ENCODE measurements around the gene GGN. TPM values are rescaled to one million over a fixed set of nuclear protein-coding genes. Genes with fewer than 3 reads are reported as not detected.

The GGN gene
- total and polyA plus RNA-seq, 2 of the 13 experiments (the other 11 are each of a cell fraction or from before 2014, with no cell fraction given): not detected

DNA sequence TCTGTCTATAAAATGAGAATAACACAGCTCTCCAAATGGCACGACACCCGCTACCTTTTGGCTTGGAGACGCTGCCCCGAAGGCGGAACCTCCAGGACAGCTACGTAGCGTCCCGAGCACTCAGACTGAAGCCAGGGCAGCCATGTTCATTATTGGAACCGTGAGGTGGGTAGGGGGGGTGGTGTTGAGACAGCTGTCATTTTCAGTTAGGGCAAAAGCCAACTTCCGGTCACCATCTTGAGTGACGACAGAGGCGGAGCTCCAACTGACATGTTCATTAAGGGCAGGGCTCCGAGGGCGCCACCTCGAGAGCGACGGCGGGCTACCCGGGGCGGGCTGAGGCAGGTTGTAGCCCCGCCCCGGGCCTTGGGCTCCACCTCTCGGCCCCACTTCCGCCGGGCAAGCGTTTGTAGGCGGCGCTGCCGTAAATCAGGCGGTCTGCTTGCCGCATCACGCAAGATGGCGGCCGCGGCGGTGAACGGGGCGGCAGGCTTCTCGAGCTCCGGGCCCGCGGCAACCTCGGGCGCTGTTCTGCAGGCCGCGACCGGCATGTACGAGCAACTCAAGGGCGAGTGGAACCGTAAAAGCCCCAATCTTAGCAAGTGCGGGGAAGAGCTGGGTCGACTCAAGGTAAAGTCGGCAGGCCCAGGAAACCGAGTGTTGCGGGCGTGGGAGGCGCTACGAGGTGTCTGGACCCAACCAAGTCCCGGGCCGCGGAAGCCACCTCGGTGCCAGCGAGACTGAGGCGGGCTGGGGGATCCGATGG, 13.3 kb downstream of the GGN start, which contains the start of gene PSMD8 (continued):
- TF ChIP-seq, protein P1, sequence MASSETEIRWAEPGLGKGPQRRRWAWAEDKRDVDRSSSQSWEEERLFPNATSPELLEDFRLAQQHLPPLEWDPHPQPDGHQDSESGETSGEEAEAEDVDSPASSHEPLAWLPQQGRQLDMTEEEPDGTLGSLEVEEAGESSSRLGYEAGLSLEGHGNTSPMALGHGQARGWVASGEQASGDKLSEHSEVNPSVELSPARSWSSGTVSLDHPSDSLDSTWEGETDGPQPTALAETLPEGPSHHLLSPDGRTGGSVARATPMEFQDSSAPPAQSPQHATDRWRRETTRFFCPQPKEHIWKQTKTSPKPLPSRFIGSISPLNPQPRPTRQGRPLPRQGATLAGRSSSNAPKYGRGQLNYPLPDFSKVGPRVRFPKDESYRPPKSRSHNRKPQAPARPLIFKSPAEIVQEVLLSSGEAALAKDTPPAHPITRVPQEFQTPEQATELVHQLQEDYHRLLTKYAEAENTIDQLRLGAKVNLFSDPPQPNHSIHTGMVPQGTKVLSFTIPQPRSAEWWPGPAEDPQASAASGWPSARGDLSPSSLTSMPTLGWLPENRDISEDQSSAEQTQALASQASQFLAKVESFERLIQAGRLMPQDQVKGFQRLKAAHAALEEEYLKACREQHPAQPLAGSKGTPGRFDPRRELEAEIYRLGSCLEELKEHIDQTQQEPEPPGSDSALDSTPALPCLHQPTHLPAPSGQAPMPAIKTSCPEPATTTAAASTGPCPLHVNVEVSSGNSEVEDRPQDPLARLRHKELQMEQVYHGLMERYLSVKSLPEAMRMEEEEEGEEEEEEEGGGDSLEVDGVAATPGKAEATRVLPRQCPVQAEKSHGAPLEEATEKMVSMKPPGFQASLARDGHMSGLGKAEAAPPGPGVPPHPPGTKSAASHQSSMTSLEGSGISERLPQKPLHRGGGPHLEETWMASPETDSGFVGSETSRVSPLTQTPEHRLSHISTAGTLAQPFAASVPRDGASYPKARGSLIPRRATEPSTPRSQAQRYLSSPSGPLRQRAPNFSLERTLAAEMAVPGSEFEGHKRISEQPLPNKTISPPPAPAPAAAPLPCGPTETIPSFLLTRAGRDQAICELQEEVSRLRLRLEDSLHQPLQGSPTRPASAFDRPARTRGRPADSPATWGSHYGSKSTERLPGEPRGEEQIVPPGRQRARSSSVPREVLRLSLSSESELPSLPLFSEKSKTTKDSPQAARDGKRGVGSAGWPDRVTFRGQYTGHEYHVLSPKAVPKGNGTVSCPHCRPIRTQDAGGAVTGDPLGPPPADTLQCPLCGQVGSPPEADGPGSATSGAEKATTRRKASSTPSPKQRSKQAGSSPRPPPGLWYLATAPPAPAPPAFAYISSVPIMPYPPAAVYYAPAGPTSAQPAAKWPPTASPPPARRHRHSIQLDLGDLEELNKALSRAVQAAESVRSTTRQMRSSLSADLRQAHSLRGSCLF (CRISPR knock-in tag; IDR thresholded peaks at IDR 0.05; ENCODE audit: borderline replicate concordance): no peak
- TF ChIP-seq, protein P2, sequence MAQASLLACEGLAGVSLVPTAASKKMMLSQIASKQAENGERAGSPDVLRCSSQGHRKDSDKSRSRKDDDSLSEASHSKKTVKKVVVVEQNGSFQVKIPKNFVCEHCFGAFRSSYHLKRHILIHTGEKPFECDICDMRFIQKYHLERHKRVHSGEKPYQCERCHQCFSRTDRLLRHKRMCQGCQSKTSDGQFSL (CRISPR knock-in tag; IDR thresholded peaks at IDR 0.05): peak; percentile 96
- TF ChIP-seq, protein P3, sequence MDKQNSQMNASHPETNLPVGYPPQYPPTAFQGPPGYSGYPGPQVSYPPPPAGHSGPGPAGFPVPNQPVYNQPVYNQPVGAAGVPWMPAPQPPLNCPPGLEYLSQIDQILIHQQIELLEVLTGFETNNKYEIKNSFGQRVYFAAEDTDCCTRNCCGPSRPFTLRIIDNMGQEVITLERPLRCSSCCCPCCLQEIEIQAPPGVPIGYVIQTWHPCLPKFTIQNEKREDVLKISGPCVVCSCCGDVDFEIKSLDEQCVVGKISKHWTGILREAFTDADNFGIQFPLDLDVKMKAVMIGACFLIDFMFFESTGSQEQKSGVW (CRISPR knock-in tag; IDR thresholded peaks at IDR 0.05; ENCODE audit: borderline replicate concordance): no peak
- TF ChIP-seq, protein P4, sequence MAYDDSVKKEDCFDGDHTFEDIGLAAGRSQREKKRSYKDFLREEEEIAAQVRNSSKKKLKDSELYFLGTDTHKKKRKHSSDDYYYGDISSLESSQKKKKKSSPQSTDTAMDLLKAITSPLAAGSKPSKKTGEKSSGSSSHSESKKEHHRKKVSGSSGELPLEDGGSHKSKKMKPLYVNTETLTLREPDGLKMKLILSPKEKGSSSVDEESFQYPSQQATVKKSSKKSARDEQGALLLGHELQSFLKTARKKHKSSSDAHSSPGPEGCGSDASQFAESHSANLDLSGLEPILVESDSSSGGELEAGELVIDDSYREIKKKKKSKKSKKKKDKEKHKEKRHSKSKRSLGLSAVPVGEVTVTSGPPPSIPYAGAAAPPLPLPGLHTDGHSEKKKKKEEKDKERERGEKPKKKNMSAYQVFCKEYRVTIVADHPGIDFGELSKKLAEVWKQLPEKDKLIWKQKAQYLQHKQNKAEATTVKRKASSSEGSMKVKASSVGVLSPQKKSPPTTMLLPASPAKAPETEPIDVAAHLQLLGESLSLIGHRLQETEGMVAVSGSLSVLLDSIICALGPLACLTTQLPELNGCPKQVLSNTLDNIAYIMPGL (CRISPR knock-in tag; IDR thresholded peaks at IDR 0.05; ENCODE audit: borderline replicate concordance in 1 of 2, low read depth in 1 of 2): peak; percentile 80 to 95; a peak in 3 of 4 replicates
- TF ChIP-seq, protein P5, sequence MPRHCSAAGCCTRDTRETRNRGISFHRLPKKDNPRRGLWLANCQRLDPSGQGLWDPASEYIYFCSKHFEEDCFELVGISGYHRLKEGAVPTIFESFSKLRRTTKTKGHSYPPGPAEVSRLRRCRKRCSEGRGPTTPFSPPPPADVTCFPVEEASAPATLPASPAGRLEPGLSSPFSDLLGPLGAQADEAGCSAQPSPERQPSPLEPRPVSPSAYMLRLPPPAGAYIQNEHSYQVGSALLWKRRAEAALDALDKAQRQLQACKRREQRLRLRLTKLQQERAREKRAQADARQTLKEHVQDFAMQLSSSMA (CRISPR knock-in tag; IDR thresholded peaks at IDR 0.05): peak; percentile 84; the same call in 1 of the 2 replicates
- TF ChIP-seq ZNF781 (CRISPR knock-in tag; IDR thresholded peaks at IDR 0.05; ENCODE audit: borderline replicate concordance, not compliant biosample characterization) (peak; percentile 65), MAFG (CRISPR knock-in tag; IDR thresholded peaks at IDR 0.05) (no peak), IKZF4 (CRISPR knock-in tag; IDR thresholded peaks at IDR 0.05; ENCODE audit: borderline replicate concordance, low read depth, not compliant biosample characterization) (no peak)
- TF ChIP-seq, protein P6, sequence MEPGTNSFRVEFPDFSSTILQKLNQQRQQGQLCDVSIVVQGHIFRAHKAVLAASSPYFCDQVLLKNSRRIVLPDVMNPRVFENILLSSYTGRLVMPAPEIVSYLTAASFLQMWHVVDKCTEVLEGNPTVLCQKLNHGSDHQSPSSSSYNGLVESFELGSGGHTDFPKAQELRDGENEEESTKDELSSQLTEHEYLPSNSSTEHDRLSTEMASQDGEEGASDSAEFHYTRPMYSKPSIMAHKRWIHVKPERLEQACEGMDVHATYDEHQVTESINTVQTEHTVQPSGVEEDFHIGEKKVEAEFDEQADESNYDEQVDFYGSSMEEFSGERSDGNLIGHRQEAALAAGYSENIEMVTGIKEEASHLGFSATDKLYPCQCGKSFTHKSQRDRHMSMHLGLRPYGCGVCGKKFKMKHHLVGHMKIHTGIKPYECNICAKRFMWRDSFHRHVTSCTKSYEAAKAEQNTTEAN (CRISPR knock-in tag; conservative IDR thresholded peaks at IDR 0.05): peak; percentile 72
- TF ChIP-seq, protein P7, sequence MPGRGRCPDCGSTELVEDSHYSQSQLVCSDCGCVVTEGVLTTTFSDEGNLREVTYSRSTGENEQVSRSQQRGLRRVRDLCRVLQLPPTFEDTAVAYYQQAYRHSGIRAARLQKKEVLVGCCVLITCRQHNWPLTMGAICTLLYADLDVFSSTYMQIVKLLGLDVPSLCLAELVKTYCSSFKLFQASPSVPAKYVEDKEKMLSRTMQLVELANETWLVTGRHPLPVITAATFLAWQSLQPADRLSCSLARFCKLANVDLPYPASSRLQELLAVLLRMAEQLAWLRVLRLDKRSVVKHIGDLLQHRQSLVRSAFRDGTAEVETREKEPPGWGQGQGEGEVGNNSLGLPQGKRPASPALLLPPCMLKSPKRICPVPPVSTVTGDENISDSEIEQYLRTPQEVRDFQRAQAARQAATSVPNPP (CRISPR knock-in tag; IDR thresholded peaks at IDR 0.05): 0 out of 2 replicates have a peak, but pooled peaks have one; percentile 41
- TF ChIP-seq, protein P8, sequence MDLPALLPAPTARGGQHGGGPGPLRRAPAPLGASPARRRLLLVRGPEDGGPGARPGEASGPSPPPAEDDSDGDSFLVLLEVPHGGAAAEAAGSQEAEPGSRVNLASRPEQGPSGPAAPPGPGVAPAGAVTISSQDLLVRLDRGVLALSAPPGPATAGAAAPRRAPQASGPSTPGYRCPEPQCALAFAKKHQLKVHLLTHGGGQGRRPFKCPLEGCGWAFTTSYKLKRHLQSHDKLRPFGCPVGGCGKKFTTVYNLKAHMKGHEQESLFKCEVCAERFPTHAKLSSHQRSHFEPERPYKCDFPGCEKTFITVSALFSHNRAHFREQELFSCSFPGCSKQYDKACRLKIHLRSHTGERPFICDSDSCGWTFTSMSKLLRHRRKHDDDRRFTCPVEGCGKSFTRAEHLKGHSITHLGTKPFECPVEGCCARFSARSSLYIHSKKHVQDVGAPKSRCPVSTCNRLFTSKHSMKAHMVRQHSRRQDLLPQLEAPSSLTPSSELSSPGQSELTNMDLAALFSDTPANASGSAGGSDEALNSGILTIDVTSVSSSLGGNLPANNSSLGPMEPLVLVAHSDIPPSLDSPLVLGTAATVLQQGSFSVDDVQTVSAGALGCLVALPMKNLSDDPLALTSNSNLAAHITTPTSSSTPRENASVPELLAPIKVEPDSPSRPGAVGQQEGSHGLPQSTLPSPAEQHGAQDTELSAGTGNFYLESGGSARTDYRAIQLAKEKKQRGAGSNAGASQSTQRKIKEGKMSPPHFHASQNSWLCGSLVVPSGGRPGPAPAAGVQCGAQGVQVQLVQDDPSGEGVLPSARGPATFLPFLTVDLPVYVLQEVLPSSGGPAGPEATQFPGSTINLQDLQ (CRISPR knock-in tag; IDR thresholded peaks at IDR 0.05): peak; percentile 24; the same call in 1 of the 2 replicates
